Measurements from ENCODE around the gene TEX2.
"Not testable (repeated sequence)": the region's sequence is repeated elsewhere in the genome, so short reads cannot be mapped to it uniquely, and the experiment has no call there.

Gene TEX2

DNA sequence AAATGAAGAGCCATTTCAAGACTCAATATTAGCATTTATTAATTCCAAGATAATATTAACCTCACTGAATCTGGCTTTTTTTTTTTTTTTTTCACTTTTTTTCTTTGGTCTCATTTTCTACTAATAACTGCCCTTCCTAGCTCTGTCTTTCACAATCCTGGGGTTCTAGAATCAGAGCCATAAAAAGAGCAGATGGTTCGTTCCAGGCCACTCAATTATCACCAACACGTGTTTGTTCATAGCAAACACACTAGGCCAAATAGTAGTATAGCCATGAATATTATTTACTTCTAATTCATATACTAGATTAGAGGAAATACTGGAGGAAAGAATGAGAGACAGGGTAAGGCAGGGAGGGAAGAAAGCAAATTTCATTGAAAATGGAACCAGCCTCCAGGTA is 39.8 kb downstream of the TEX2 start:
- no peak overlapping the region for H3K27ac ChIP-seq (ENCODE audit: low read depth, low read length, severe bottlenecking)
- no peaks in the 10 kb centered on the region for H3K36me3 ChIP-seq (ENCODE audit: control insufficient read depth, insufficient read depth, low read length)
- H3K4me3 ChIP-seq (ENCODE audit: extremely low read depth, insufficient read depth, low read length, poor library complexity, severe bottlenecking), result no peak overlapping the region
- WGBS, 2 experiments (ENCODE audit: insufficient coverage in 2 of 2), result 100% methylated on average over 1 of the region's 2 CpGs; no CpG with 5 or more reads in 1 of the 2 experiments
- no peaks in the 10 kb centered on the region for H3K9me3 ChIP-seq (ENCODE audit: control insufficient read depth, low read length)
- no peaks in the 10 kb centered on the region for H3K4me1 ChIP-seq (ENCODE audit: control insufficient read depth, insufficient read depth, low read length, poor library complexity, severe bottlenecking)

DNA sequence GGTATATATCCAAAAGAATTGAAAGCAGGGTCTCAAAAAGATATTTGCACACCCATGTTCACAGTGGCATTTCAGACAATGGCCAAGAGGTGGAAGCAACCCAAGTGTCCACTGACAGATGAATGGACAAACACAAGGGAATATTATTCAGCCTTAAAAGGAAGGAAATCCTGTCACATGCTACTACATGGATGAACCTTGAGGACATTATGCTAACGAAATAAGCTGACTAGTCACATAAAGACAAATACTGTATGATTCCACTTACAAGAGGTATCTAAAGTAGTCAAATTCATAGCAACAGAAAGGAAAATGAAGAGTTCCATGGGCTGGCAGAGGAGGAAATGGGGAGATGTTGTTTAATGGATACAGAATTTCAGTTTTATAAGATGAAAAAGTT is 41.4 kb downstream of the TEX2 start:
- Histone ChIP-seq H3K27ac (ENCODE audit: low read depth, low read length, severe bottlenecking) (no peak overlapping the region), H3K4me3 (ENCODE audit: extremely low read depth, insufficient read depth, low read length, poor library complexity, severe bottlenecking) (no peak overlapping the region), H3K36me3 (ENCODE audit: control insufficient read depth, insufficient read depth, low read length) (no peaks in the 10 kb centered on the region), H3K9me3 (ENCODE audit: control insufficient read depth, low read length) (no peaks in the 10 kb centered on the region), H3K4me1 (ENCODE audit: control insufficient read depth, insufficient read depth, low read length, poor library complexity, severe bottlenecking) (peaks cover 11% of the 10 kb centered on the region)
- WGBS, 2 experiments (ENCODE audit: insufficient coverage in 2 of 2), result no CpG with 5 or more reads among the region's 1 CpG

DNA sequence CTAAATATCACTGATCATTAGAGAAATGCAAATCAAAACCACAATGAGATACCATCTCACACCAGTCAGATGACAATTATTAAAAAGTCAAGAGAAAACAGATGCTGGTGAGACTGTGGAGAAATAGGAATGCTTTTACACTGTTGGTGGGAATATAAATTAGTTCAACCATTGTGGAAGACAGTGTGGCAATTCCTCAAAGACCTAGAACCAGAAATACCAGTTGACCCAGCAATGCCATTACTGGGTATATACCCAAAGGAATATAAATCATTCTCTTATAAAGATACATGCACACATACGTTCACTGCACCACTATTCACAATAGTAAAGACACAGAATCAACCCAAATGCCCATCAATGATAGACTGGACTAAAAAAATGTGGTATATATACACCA is 42.5 kb downstream of the TEX2 start:
- not testable (repeated sequence) for H3K9me3 ChIP-seq (ENCODE audit: control insufficient read depth, low read length); H3K27ac ChIP-seq (ENCODE audit: low read depth, low read length, severe bottlenecking); H3K4me3 ChIP-seq (ENCODE audit: extremely low read depth, insufficient read depth, low read length, poor library complexity, severe bottlenecking); H3K36me3 ChIP-seq (ENCODE audit: control insufficient read depth, insufficient read depth, low read length)
- WGBS, 2 experiments (ENCODE audit: insufficient coverage in 2 of 2), result no CpG with 5 or more reads among the region's 1 CpG
- peaks cover 21% of the 10 kb centered on the region for H3K4me1 ChIP-seq (ENCODE audit: control insufficient read depth, insufficient read depth, low read length, poor library complexity, severe bottlenecking)

DNA sequence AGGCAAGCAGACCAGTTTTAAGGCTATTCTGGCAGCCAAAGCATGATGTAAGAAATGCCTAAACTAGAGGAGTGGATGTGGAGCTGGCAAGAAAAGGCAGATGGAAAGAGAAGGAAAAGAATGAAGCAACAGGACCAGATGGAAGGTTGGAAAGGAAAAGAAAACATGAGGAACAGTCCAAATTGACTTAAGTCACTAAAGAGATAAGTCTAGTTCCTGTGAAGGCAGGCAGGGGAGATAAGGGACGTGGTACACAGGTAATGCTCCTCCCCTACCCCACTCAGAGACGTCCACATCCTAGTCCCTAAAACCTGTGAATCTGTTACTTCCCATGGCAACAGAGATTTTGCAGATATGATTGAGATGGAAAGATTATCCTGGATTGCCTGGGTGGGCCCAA is 43.5 kb downstream of the TEX2 start:
- peaks cover 22% of the 10 kb centered on the region for H3K4me1 ChIP-seq (ENCODE audit: control insufficient read depth, insufficient read depth, low read length, poor library complexity, severe bottlenecking)
- no peak overlapping the region for H3K4me3 ChIP-seq (ENCODE audit: extremely low read depth, insufficient read depth, low read length, poor library complexity, severe bottlenecking)
- H3K36me3 ChIP-seq (ENCODE audit: control insufficient read depth, insufficient read depth, low read length), result no peaks in the 10 kb centered on the region
- WGBS, 2 experiments (ENCODE audit: insufficient coverage in 2 of 2), result no CpG with 5 or more reads among the region's 2 CpGs
- no peaks in the 10 kb centered on the region for H3K9me3 ChIP-seq (ENCODE audit: control insufficient read depth, low read length)
- H3K27ac ChIP-seq (ENCODE audit: low read depth, low read length, severe bottlenecking), result no peak overlapping the region

DNA sequence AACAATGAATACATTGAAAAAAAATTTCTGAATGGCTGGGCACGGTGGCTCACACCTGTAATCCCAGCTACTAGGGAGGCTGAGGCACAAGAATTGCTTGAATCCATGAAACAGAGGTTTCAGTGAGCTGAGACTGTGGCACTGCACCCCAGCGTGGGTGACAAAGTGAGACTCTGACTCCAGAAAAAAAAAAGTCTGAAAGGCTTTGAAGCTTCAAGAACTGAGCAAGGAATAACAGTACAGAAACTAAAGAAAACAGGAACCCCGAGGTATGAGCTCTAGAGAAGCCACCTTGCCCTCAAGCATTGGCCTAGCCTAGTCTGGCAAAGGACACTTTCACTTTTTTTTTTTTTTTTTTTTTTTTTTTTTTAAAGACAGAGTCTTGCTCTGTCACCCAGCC is 45.0 kb downstream of the TEX2 start:
- H3K27ac ChIP-seq (ENCODE audit: low read depth, low read length, severe bottlenecking), result no peak overlapping the region
- H3K36me3 ChIP-seq (ENCODE audit: control insufficient read depth, insufficient read depth, low read length), result peaks cover 10% of the 10 kb centered on the region
- WGBS, 2 experiments (ENCODE audit: insufficient coverage in 2 of 2), result 90 to 100% methylated on average over 2 to 3 of the region's 3 CpGs
- H3K4me1 ChIP-seq (ENCODE audit: control insufficient read depth, insufficient read depth, low read length, poor library complexity, severe bottlenecking), result peaks cover 25% of the 10 kb centered on the region
- no peaks in the 10 kb centered on the region for H3K9me3 ChIP-seq (ENCODE audit: control insufficient read depth, low read length)
- no peak overlapping the region for H3K4me3 ChIP-seq (ENCODE audit: extremely low read depth, insufficient read depth, low read length, poor library complexity, severe bottlenecking)

DNA sequence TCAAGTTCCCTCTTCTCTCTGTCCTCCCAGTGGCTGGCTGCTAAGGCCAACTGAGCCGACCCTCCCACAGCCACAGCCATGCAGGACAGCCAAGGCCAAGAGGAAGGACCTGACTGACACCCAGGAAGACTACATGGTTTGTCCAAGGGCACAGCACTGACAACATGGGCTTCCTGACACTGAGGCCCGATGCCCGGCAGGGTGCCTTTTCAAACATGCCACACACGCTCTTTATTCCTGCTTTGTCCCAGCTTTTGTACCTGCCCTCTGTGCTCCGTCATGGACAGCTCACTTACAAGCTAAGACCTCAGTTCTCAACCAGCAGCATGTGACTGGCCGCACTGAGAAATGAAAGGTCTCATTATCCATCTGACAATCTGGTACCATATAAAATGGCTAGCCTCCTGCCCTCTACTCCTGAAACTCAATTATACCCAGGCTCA is 45.8 kb downstream of the TEX2 start:
- 94 to 100% methylated on average over 5 to 6 of the region's 6 CpGs for WGBS, 2 experiments (ENCODE audit: insufficient coverage in 2 of 2)
- peak overlapping the region; percentile 30 for H3K27ac ChIP-seq (ENCODE audit: low read depth, low read length, severe bottlenecking)

DNA sequence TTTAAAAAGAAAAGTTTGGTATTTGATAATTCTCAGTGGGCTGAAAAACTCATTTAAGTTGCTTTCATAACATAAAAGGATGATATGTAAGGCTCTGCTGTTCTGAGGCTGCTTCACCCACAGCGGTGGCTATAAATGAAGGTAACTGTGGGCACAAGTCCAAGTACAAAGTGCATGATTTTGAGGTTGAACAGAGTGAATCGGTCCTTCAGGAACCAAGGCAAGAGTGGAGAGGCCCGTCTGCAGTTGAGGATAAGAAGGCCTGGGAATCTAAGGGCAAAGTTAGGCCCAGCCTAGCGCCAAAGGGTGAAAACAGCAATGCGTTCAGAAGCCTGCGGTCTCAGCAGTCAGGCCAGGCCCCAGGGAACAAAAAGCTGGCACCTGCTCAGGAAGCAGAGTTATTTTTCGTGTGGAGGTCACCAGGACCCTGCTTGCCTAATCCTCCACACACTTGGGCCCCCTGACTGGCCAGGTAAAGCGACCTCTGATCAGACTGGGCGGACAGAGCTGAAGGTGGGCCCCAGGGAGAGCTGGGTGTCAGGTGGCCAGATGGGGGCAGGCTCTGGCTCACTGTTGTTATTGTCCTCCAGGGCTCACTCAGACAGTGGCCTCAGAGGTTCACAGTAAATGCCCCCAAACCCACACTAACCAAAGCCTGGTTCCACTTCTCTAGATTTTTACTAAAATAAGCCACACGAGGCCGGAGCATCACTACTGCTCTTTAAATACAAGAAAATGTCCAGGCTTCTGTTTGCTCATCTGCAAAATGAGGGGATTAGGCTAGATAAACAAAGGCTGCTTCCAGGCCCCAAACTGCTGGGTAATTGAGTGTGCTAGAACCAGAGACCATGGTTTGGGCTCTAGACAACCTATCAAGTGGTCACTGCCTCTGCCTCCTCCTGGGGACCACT is 46.5 kb downstream of the TEX2 start:
- H3K4me3 ChIP-seq (ENCODE audit: extremely low read depth, insufficient read depth, low read length, poor library complexity, severe bottlenecking), result no peak overlapping the region
- no peaks in the 10 kb centered on the region for H3K9me3 ChIP-seq (ENCODE audit: control insufficient read depth, low read length)
- peak overlapping the region; percentile 30 for H3K27ac ChIP-seq (ENCODE audit: low read depth, low read length, severe bottlenecking)
- H3K4me1 ChIP-seq (ENCODE audit: control insufficient read depth, insufficient read depth, low read length, poor library complexity, severe bottlenecking), result peaks cover 37% of the 10 kb centered on the region
- WGBS, 2 experiments (ENCODE audit: insufficient coverage in 2 of 2), result 90 to 92% methylated on average over 7 to 8 of the region's 11 CpGs
- H3K36me3 ChIP-seq (ENCODE audit: control insufficient read depth, insufficient read depth, low read length), result peaks cover 10% of the 10 kb centered on the region

More for the DNA sequence above, 45.8 kb downstream of the TEX2 start:
- H3K4me3 ChIP-seq (ENCODE audit: extremely low read depth, insufficient read depth, low read length, poor library complexity, severe bottlenecking), result no peak overlapping the region
- H3K36me3 ChIP-seq (ENCODE audit: control insufficient read depth, insufficient read depth, low read length), result peaks cover 10% of the 10 kb centered on the region
- H3K4me1 ChIP-seq (ENCODE audit: control insufficient read depth, insufficient read depth, low read length, poor library complexity, severe bottlenecking), result peaks cover 33% of the 10 kb centered on the region
- H3K9me3 ChIP-seq (ENCODE audit: control insufficient read depth, low read length), result no peaks in the 10 kb centered on the region

DNA sequence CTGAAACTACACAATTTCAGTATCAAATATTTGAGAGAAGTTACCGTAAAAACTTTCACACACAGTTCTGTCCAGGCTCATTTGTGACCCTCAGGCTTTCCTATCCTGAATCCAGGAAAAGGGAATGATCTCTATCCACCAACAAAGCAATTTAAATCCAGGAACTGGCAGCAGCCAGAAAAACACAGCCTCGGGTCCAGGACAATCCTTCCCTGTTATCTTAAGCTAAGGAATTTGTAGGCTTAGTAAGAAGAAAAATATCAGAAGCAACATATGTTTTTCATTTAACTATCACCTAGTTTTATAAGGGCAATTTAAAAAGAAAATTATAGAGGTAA is 47.1 kb downstream of the TEX2 start:
- Histone ChIP-seq H3K27ac (ENCODE audit: low read depth, low read length, severe bottlenecking) (peak overlapping the region; percentile 47), H3K36me3 (ENCODE audit: control insufficient read depth, insufficient read depth, low read length) (peaks cover 13% of the 10 kb centered on the region), H3K4me1 (ENCODE audit: control insufficient read depth, insufficient read depth, low read length, poor library complexity, severe bottlenecking) (peaks cover 38% of the 10 kb centered on the region), H3K4me3 (ENCODE audit: extremely low read depth, insufficient read depth, low read length, poor library complexity, severe bottlenecking) (no peak overlapping the region), H3K9me3 (ENCODE audit: control insufficient read depth, low read length) (no peaks in the 10 kb centered on the region)
- 92 to 100% methylated on average over 1 of the region's 2 CpGs for WGBS, 2 experiments (ENCODE audit: insufficient coverage in 2 of 2)

DNA sequence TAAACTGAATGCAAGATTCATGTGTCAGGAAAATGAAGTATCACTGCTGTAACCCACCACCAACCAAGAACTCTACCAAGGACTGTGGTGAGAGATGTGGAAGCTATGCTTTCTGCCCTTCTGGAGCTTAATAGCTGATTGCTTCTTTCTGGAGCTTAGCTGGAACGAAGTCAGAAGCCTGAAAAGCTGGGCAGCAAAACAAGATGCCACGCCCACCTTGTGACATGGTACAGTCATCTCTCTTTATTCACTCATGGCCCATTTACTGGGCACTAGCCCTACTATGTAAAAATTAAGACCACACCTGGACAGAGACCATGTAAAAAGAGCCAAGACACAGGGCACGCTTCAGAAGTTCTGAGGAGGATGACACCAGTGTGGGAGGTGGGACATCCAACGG is 48.1 kb downstream of the TEX2 start:
- Histone ChIP-seq H3K4me3 (ENCODE audit: extremely low read depth, insufficient read depth, low read length, poor library complexity, severe bottlenecking) (no peak overlapping the region), H3K27ac (ENCODE audit: low read depth, low read length, severe bottlenecking) (no peak overlapping the region), H3K9me3 (ENCODE audit: control insufficient read depth, low read length) (no peaks in the 10 kb centered on the region), H3K4me1 (ENCODE audit: control insufficient read depth, insufficient read depth, low read length, poor library complexity, severe bottlenecking) (peaks cover 38% of the 10 kb centered on the region), H3K36me3 (ENCODE audit: control insufficient read depth, insufficient read depth, low read length) (peaks cover 13% of the 10 kb centered on the region)
- 97 to 100% methylated on average over 4 of the region's 4 CpGs for WGBS, 2 experiments (ENCODE audit: insufficient coverage in 2 of 2)

DNA sequence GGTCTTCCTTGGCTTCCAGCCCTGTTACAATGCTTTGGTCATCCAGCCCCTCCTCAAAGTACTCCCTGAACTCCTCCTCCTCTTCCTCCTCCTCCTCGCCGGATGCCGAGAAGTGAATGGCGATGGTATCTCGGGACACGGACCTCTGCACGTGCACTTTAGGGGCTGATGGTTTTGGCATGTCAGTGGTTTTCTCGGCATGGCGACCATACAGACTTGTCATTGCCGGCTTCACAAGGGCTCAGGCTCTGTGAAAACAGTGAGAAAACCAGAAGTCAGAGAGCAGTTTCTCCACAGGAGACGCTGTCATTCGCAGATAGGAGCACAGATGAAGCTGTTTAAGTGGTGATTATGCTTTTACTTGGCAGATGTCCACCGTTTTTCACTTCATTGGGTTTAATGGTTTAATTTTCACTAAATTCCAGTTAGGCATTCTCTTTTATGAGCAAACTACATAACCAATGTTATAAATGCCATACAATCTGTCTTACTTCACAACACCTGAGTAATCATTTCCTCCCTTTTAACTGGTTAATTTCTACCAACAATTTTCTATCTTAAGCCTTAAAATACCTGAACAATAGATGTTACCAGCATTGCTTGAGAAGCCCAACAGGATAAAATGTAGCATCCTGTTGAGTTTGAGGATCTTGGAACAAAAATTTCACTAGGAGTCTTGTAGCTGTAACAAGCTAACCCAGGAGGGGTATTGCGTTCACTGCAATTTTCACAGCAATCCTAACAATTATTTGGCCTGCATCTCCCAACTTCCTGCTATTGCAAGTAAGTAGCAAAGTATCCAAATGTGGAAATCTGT is 48.9 kb downstream of the TEX2 start:
- H3K4me1 ChIP-seq (ENCODE audit: control insufficient read depth, insufficient read depth, low read length, poor library complexity, severe bottlenecking), result peaks cover 38% of the 10 kb centered on the region
- 96 to 98% methylated on average over 11 to 12 of the region's 14 CpGs for WGBS, 2 experiments (ENCODE audit: insufficient coverage in 2 of 2)
- peaks cover 13% of the 10 kb centered on the region for H3K36me3 ChIP-seq (ENCODE audit: control insufficient read depth, insufficient read depth, low read length)
- no peak overlapping the region for H3K4me3 ChIP-seq (ENCODE audit: extremely low read depth, insufficient read depth, low read length, poor library complexity, severe bottlenecking)
- H3K9me3 ChIP-seq (ENCODE audit: control insufficient read depth, low read length), result no peaks in the 10 kb centered on the region
- no peak overlapping the region for H3K27ac ChIP-seq (ENCODE audit: low read depth, low read length, severe bottlenecking)

All from mesodermal cell (in vitro differentiated cells).